ENCODE measurements around the gene CECR2. TPM values are rescaled to one million over a fixed set of nuclear protein-coding genes. Genes with fewer than 3 reads are reported as not detected.

The CECR2 gene
- total RNA-seq, 1 donor from 2014 or later, result 67.8 TPM

DNA sequence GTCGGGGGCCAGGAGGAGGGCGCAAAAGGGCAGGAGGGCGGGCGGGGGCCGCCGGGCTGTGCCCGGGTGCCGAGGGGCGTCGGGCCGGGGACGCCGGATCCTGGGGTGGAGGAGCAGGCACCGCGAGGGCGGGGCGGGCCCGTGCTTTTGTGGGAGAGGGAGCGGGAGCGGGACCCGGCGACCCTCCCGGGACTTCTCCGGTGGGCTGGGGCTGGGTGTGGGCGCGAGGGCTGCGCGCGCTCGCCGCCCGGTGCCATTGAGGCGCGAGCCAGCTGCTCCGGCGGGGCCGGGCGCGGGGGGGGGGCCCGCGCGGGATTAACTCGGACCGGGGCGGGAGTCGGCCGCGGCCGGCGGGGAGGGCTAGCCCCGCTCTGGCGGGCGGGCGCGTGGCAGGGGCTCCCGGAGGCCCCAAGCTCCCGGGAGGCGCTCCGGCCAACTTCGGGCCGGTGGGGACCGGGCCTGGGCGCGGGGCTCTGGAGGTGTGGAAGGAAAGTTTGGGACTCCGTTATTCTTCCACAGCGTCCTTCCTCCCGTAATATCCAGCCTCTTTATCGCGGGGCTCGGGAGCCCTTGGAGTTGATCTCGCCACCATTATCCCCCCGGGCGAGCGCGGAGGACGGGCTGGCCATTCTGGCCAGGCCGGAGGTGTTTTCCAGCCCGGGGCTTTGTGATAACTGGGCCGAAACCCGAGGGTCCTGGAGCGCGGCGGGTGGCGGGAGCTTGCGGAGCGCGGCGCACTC lies 936 bp downstream of the CECR2 start:
- H3K27me3 Mint-ChIP-seq (ENCODE audit: insufficient read depth, low read depth), result peaks cover 14% of the 10 kb centered on the region
- TF ChIP-seq EZH2phosphoT487 (IDR thresholded peaks at IDR 0.05) (no peak), EZH2 (IDR thresholded peaks at IDR 0.05) (no peak)
- TF ChIP-seq, protein P1, sequence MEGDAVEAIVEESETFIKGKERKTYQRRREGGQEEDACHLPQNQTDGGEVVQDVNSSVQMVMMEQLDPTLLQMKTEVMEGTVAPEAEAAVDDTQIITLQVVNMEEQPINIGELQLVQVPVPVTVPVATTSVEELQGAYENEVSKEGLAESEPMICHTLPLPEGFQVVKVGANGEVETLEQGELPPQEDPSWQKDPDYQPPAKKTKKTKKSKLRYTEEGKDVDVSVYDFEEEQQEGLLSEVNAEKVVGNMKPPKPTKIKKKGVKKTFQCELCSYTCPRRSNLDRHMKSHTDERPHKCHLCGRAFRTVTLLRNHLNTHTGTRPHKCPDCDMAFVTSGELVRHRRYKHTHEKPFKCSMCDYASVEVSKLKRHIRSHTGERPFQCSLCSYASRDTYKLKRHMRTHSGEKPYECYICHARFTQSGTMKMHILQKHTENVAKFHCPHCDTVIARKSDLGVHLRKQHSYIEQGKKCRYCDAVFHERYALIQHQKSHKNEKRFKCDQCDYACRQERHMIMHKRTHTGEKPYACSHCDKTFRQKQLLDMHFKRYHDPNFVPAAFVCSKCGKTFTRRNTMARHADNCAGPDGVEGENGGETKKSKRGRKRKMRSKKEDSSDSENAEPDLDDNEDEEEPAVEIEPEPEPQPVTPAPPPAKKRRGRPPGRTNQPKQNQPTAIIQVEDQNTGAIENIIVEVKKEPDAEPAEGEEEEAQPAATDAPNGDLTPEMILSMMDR (IDR thresholded peaks at IDR 0.05), result no peak
- peaks cover 48% of the 10 kb centered on the region for H4K20me1 ChIP-seq (ENCODE audit: low read depth)
- no peak overlapping the region for H2AFZ ChIP-seq (replicated peaks)
- peak overlapping the region; percentile 92 for H3K4me3 Mint-ChIP-seq
- H3F3A ChIP-seq (ENCODE audit: low read depth), result peaks cover 62% of the 10 kb centered on the region
- no peaks in the 10 kb centered on the region for H3K36me3 Mint-ChIP-seq
- H3K27me3 ChIP-seq, result no peaks in the 10 kb centered on the region
- H3K9ac ChIP-seq, result peak overlapping the region; percentile 92
- H3K9me3 ChIP-seq (ENCODE audit: low read depth), result no peaks in the 10 kb centered on the region
- H3K4me2 ChIP-seq, result peak overlapping the region; percentile 86
- peaks cover 84% of the 10 kb centered on the region for H3K79me2 ChIP-seq (ENCODE audit: low read depth)
- peaks cover 52% of the 10 kb centered on the region for H3K4me1 ChIP-seq
- no peaks in the 10 kb centered on the region for H3K9me3 Mint-ChIP-seq
- peaks cover 44% of the 10 kb centered on the region for H3K4me1 Mint-ChIP-seq
- no peak overlapping the region for H3K27ac Mint-ChIP-seq
- peak overlapping the region; percentile 100 for H3K4me3 ChIP-seq
- H3K36me3 ChIP-seq, result no peaks in the 10 kb centered on the region
- DNase-seq (ENCODE audit: low spot score), result peak; percentile 76
- peak overlapping the region; percentile 96 for H3K27ac ChIP-seq

DNA sequence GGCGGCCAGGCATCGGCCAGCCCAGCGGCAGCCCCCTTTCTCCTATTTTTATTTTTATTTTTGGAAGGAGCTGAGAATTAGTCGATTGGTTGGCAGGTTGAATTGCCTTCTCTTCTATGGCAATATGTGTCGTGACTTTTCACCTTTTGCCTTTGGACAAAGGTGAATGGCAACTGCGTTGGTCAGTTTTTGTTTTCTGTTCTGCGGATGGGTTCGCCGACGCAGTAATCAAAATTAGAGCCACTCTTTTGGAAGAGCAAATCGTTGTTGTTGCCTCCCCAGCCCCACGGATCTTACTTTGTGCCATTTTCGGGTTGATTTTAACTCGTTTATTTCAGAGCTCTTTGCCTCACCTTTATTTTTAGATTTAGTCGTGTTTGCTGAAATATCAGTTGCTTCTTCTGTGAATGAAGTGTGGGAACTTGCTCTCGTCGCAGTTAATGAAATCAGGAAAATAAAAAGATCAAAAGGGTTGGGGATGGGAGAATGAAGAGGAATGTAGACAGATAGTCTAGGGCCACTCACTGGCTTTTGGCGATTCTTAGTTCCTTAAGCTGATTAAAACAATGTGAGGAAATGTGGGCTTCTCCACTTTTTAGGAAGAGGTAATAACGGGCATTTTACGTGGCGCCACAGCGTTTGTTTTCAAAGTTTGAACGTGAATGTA lies 1.6 kb downstream of the CECR2 start:
- no peaks in the 10 kb centered on the region for H3K36me3 ChIP-seq
- peaks cover 14% of the 10 kb centered on the region for H3K27me3 Mint-ChIP-seq (ENCODE audit: insufficient read depth, low read depth)
- no peaks in the 10 kb centered on the region for H3K9me3 Mint-ChIP-seq
- peak overlapping the region; percentile 96 for H3K27ac ChIP-seq
- H4K20me1 ChIP-seq (ENCODE audit: low read depth), result peaks cover 55% of the 10 kb centered on the region
- peak overlapping the region; percentile 92 for H3K4me3 Mint-ChIP-seq
- H3K27ac Mint-ChIP-seq, result peak overlapping the region; percentile 90
- no peaks in the 10 kb centered on the region for H3K27me3 ChIP-seq
- H3K4me1 ChIP-seq, result peaks cover 57% of the 10 kb centered on the region
- no peak overlapping the region for H2AFZ ChIP-seq (replicated peaks)
- H3K4me3 ChIP-seq, result peak overlapping the region; percentile 100
- no peak for DNase-seq (ENCODE audit: low spot score)
- no peak for TF ChIP-seq EZH2phosphoT487 (IDR thresholded peaks at IDR 0.05)
- H3K79me2 ChIP-seq (ENCODE audit: low read depth), result peaks cover 87% of the 10 kb centered on the region
- no peaks in the 10 kb centered on the region for H3K36me3 Mint-ChIP-seq
- H3K4me1 Mint-ChIP-seq, result peaks cover 49% of the 10 kb centered on the region
- peak overlapping the region; percentile 86 for H3K4me2 ChIP-seq
- H3K9me3 ChIP-seq (ENCODE audit: low read depth), result no peaks in the 10 kb centered on the region
- peak overlapping the region; percentile 92 for H3K9ac ChIP-seq
- H3F3A ChIP-seq (ENCODE audit: low read depth), result peaks cover 65% of the 10 kb centered on the region

DNA sequence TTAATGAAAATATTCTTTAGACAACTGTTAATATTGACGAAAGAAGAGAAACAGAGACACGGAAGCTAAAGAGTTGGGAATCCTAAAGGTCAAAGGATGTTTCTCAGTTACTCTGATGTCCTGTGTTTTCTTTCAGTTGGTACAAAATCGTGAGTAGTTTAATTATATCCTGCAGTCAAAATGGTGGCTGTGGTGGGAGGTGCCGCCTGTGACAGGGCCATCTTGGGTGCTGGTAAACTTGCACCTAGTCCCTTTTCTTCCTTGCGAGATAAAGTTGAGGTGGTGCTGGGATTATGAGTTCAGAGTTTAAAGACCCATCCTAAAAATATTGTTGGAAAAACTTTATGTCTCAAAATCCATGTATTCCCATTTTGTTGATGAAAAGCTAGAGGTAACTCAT lies 2.2 kb downstream of the CECR2 start:
- H3K27me3 Mint-ChIP-seq (ENCODE audit: insufficient read depth, low read depth), result peaks cover 13% of the 10 kb centered on the region
- Histone ChIP-seq H2AFZ (replicated peaks) (no peak overlapping the region), H3K27ac (peak overlapping the region; percentile 96), H3K4me3 (peak overlapping the region; percentile 100), H3F3A (ENCODE audit: low read depth) (peaks cover 65% of the 10 kb centered on the region), H4K20me1 (ENCODE audit: low read depth) (peaks cover 61% of the 10 kb centered on the region), H3K79me2 (ENCODE audit: low read depth) (peaks cover 87% of the 10 kb centered on the region), H3K27me3 (no peaks in the 10 kb centered on the region), H3K4me2 (peak overlapping the region; percentile 86), H3K9me3 (ENCODE audit: low read depth) (no peaks in the 10 kb centered on the region), H3K9ac (peak overlapping the region; percentile 92), H3K36me3 (no peaks in the 10 kb centered on the region), H3K4me1 (peaks cover 57% of the 10 kb centered on the region)
- peak overlapping the region; percentile 92 for H3K4me3 Mint-ChIP-seq
- peaks cover 51% of the 10 kb centered on the region for H3K4me1 Mint-ChIP-seq
- TF ChIP-seq EZH2 (IDR thresholded peaks at IDR 0.05), result no peak
- TF ChIP-seq EZH2phosphoT487 (IDR thresholded peaks at IDR 0.05), result no peak
- H3K9me3 Mint-ChIP-seq, result no peaks in the 10 kb centered on the region
- H3K27ac Mint-ChIP-seq, result no peak overlapping the region
- no peak for DNase-seq (ENCODE audit: low spot score)
- H3K36me3 Mint-ChIP-seq, result no peaks in the 10 kb centered on the region

DNA sequence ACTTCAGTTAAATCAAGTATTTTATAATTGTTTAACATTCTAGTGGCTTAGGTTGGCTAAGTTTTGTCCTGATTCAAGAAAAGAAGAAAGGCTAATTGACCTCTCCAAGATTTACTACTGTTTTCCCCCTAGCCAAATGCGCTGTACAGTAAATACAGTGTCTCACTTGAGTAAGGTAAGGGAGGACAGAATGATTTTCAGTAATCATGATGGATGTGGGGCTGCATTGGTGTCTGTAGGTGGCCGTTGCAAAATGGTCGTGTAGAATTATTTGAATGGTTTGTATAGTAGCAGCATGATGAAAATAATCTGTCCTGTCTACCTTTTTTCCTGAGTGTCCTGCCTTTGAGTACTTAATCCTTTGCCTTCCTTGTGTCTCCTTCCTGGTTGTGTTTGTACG lies 4.6 kb downstream of the CECR2 start:
- Mint-ChIP-seq H3K36me3 (no peaks in the 10 kb centered on the region), H3K27me3 (ENCODE audit: insufficient read depth, low read depth) (peaks cover 1% of the 10 kb centered on the region), H3K27ac (no peak overlapping the region), H3K4me3 (no peak overlapping the region), H3K4me1 (peaks cover 53% of the 10 kb centered on the region), H3K9me3 (no peaks in the 10 kb centered on the region)
- H3F3A ChIP-seq (ENCODE audit: low read depth), result peaks cover 65% of the 10 kb centered on the region
- H3K79me2 ChIP-seq (ENCODE audit: low read depth), result peaks cover 93% of the 10 kb centered on the region
- no peaks in the 10 kb centered on the region for H3K9me3 ChIP-seq (ENCODE audit: low read depth)
- H3K27me3 ChIP-seq, result no peaks in the 10 kb centered on the region
- TF ChIP-seq, protein P1 (IDR thresholded peaks at IDR 0.05), result no peak
- no peak for TF ChIP-seq EZH2 (IDR thresholded peaks at IDR 0.05)
- no peak for TF ChIP-seq EZH2phosphoT487 (IDR thresholded peaks at IDR 0.05)
- no peak overlapping the region for H2AFZ ChIP-seq (replicated peaks)
- no peaks in the 10 kb centered on the region for H3K36me3 ChIP-seq
- H3K4me1 ChIP-seq, result peaks cover 51% of the 10 kb centered on the region
- peak overlapping the region; percentile 21 for H3K27ac ChIP-seq
- peak overlapping the region; percentile 86 for H3K4me2 ChIP-seq
- H4K20me1 ChIP-seq (ENCODE audit: low read depth), result peaks cover 85% of the 10 kb centered on the region
- no peak for DNase-seq (ENCODE audit: low spot score)
- no peak overlapping the region for H3K9ac ChIP-seq
- H3K4me3 ChIP-seq, result peak overlapping the region; percentile 17

Measured in neural progenitor cell (in vitro differentiated cells).